ENCODE results near the gene AMBRA1.

Gene AMBRA1

DNA sequence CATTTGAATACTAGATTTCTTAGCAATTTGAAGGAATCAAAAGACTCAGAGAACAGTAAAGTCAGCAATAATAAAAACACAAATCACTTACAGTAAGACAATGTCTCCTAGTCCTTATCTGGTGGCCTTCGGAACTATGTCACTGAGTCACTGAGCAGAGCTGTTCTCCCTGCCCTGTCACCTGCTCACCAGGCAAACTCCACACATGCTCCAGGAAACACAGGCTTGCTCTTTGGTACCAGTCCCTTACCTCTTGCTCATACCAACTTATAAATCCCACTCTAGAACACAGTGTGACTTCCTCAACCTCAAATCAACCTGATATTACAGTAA is 121.2 kb downstream of the AMBRA1 start:
- H3K4me3 ChIP-seq (ENCODE audit: low read depth, low read length) = no peak overlapping the region
- in situ Hi-C loops (cut with HindIII; ENCODE audit: low sequenced_read_pairs) = no loop called here
- no peak for DNase-seq (ENCODE audit: low read depth, low spot score)
- TF ChIP-seq, protein P1, sequence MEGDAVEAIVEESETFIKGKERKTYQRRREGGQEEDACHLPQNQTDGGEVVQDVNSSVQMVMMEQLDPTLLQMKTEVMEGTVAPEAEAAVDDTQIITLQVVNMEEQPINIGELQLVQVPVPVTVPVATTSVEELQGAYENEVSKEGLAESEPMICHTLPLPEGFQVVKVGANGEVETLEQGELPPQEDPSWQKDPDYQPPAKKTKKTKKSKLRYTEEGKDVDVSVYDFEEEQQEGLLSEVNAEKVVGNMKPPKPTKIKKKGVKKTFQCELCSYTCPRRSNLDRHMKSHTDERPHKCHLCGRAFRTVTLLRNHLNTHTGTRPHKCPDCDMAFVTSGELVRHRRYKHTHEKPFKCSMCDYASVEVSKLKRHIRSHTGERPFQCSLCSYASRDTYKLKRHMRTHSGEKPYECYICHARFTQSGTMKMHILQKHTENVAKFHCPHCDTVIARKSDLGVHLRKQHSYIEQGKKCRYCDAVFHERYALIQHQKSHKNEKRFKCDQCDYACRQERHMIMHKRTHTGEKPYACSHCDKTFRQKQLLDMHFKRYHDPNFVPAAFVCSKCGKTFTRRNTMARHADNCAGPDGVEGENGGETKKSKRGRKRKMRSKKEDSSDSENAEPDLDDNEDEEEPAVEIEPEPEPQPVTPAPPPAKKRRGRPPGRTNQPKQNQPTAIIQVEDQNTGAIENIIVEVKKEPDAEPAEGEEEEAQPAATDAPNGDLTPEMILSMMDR (IDR thresholded peaks at IDR 0.05; ENCODE audit: low read depth, low read length) = no peak

DNA sequence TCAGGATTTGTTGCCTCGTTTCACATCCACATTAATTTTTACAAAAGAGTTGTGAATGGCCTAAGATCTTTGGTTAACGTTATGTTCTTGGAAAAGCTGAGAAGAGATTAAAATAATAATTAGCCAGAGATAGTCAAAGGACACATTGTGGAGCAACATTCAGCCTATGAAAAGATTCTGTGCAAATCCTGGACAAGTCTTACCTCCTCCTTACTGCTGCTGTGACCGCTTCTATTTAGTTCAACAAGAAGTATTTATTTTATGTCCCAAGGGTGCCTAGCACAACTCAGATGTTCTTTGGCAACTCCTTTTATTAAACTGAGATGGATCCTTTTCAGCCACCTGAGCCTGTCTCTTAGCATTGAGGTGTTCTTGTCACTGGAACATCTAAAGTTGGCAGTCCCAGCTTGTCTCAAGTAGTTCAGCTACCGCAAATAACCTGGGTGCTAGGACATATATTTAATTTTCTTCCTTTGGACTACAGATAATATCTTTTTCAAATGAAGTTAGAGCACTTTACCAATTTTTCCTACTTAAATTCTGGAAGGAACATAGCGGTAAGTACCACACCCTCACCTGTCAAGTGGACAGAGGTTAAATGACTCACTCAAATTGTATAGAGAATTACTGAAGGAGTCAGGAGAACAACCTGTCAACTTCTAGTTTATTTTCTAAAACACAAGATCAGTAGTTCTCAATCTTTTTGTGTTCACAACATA is 121.7 kb downstream of the AMBRA1 start:
- in situ Hi-C loops (cut with HindIII; ENCODE audit: low sequenced_read_pairs) = no loop called here
- TF ChIP-seq, protein P1 (IDR thresholded peaks at IDR 0.05; ENCODE audit: low read depth, low read length) = no peak
- H3K4me3 ChIP-seq (ENCODE audit: low read depth, low read length) = no peak overlapping the region
- no peak for DNase-seq (ENCODE audit: low read depth, low spot score)

- H3K4me3 ChIP-seq (ENCODE audit: low read depth, low read length) = no peak overlapping the region
- TF ChIP-seq, protein P1 (IDR thresholded peaks at IDR 0.05; ENCODE audit: low read depth, low read length) = no peak
- DNase-seq (ENCODE audit: low read depth, low spot score) = no peak
- in situ Hi-C loops (cut with HindIII; ENCODE audit: low sequenced_read_pairs) = no loop called here
These were observed 123.9 kb downstream of the AMBRA1 start for GRCh38 chr11:46469926-46470325.

DNA sequence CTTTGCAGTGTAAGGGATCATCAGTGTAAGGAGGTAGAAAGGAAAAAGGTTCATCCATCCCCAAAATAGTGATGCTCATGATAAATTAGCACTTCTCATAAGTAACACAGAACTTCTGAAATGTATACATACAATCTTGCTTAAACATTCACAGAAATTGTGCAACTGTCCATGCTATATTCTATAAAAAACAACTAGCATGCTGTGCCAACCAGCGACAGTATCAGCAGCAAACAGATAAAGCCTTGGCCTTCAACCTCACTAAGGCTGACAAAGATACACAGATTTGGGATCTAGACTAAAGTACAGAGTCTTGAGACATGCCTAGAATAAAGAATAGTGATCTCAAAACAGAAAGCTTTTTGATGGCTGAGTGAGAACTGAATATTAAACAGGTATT is 128.1 kb downstream of the AMBRA1 start:
- TF ChIP-seq, protein P1 (IDR thresholded peaks at IDR 0.05; ENCODE audit: low read depth, low read length) = no peak
- no peak for DNase-seq (ENCODE audit: low read depth, low spot score)
- no peak overlapping the region for H3K4me3 ChIP-seq (ENCODE audit: low read depth, low read length)
- in situ Hi-C loops (cut with HindIII; ENCODE audit: low sequenced_read_pairs) = no loop called here

GRCh38 chr11:46463701-46464421 is 130.0 kb downstream of the AMBRA1 start:
- in situ Hi-C loops (cut with HindIII; ENCODE audit: low sequenced_read_pairs) = no loop called here
- TF ChIP-seq, protein P1 (IDR thresholded peaks at IDR 0.05; ENCODE audit: low read depth, low read length) = no peak
- H3K4me3 ChIP-seq (ENCODE audit: low read depth, low read length) = no peak overlapping the region
- DNase-seq (ENCODE audit: low read depth, low spot score) = no peak

- TF ChIP-seq, protein P1 (IDR thresholded peaks at IDR 0.05; ENCODE audit: low read depth, low read length) = no peak
- in situ Hi-C loops (cut with HindIII; ENCODE audit: low sequenced_read_pairs) = no loop called here
- no peak overlapping the region for H3K4me3 ChIP-seq (ENCODE audit: low read depth, low read length)
- peak; percentile 31 for DNase-seq (ENCODE audit: low read depth, low spot score)
These were observed 132.3 kb downstream of the AMBRA1 start for GRCh38 chr11:46461461-46461927.
